Stimulated activated CD8-positive, alpha-beta memory T cell treated with anti-CD3 and anti-CD28 coated beads, Interleukin-2, amount 100 ng/mL, for 48 hours (primary cell): ENCODE measurements around the gene USP47.
"Not testable (repeated sequence)": the region's sequence is repeated elsewhere in the genome, so short reads cannot be mapped to it uniquely, and the experiment has no call there.

ENCODE experiments used
- DNase-seq, 2 donors: peaks; one replicate each; pipeline ENCODE4 v3.0.0-alpha.2; 2020; ENCODE audit warnings: low read depth in 2 of 2

Gene USP47

GRCh38 chr11:11827272-11827671 lies 14.5 kb upstream of the USP47 start:
- DNase-seq, result no peak

DNA sequence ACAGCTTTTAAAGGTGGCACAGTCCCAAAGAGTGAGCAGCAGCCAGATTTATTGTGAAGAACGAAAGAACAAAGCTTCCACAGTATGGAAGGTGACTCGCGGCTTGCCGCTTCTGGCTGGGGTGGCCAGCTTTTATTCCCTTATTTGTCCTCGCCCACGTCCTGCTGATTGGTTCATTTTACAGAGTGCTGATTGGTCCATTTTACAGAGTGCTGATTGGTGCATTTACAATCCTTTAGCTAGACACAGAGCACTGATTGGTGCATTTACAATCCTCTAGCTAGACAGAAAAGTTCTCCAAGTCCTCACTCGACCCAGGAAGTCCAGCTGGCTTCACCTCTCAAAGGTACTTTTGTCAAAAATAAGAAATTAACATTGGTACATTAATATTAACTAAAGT lies 10.4 kb upstream of the USP47 start:
- DNase-seq, result not testable (repeated sequence)

DNA sequence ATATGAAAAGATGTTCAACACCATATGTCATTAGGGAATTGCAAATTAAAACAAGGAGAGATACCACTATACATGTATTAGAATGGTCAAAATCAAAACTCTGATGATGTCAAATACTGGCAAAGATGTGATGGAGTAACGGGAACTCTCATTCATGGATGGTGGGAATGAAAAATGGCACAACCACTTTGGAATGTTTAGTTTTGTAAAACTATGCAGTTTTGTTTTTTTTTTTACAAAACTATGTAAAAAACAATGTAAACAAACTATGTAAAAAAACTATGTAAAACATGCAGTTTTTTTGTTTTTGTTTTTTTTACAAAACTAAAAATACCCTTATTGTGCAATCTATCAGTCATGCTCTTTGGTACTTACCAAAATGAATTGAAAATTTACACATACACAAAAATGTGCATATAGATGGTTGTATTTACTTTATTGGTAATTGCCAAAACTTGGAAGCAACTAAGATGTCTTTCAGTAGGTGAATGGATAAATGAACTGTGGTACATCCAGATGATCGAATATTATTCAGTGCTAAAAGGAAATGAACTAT lies 5.0 kb upstream of the USP47 start:
- no peak for DNase-seq

DNA sequence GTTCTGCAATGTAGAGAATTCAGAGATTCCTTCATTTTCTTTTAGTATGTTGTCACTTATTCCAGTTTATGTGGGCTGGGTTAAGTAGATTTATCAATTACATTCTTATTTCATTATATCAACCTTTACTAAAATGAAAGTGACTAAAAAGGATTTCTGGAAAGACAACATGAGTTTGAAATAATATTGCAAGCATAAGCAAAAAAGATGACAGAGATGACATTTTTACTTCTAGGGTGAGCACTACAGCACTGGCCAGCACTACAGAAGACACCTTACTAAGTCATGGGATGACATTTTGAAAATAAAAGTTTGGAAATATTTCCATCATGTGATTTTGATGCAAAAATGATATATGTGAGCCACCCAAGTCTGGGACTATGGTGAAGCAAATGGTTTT lies 2.1 kb upstream of the USP47 start:
- DNase-seq, result no peak

GRCh38 chr11:11841116-11841722 lies 553 bp upstream of the USP47 start:
- DNase-seq, result no peak

DNA sequence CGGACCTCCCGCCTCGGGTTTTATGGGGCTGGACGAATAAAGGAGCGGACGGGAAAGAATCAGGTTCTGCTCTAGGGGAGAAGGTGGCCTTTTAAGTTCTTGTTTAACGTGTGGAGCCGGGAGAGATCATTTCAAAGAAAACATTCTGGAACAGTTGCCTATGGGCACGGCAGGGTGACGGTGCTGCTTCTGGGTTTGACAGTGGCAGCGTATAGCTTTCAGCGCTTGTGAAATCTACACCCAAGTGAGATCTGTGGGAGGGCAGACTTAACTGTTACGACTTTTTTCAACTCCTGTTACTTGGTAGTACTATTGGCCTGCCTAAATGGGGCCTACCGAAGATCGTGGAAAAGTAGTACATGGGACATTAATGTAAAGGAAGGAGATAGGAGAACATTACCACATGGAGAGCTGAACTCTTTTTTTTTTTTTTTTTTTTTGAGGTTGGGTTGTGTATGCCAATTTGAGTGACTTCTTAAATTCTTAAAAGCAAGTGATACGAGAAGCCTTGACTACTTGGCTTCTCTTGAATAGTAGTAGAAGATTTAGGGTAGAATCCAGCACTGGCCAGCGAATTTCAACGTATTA lies 743 bp downstream of the USP47 start:
- peak; percentile 25 to 33 for DNase-seq

- no peak for DNase-seq
These were observed 1.4 kb downstream of the USP47 start for GRCh38 chr11:11843211-11843621.

DNA sequence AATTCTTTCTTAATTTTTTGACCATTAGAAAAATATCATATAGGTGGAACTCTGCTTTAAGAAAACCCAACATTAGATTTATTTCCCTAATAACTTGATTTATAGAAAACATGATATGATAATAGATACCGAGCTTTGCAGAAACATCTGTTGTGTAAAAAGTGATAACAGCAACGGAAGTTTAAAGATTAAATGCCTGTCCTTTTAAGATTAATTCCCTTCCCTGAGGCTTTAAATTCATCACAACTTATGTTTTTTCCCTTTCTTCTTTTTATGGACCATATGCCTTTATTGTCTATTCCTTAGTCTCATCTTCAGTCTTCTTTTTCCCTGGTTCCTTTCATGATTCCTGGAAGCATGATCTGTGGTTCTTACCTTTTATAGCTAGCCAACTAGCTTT lies 1.9 kb downstream of the USP47 start:
- no peak for DNase-seq

DNA sequence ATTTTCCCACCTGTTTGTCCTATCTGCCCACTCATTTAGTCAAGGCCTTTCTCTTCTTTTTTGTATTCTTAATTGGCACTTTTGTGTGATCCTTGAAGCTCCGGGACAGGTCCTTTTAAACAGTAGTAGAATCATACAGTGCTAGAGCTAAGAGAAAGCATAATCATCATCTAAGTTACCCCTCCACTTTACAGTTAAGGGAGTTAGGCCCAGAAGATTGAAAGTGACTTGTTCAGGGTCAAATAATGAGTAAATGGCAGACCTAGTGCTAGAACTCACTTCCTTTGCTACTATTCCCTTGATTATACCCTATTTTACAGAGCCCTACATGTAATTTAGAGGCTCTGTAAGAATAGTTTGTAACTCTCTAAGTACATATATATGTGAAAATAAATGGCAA lies 2.5 kb downstream of the USP47 start:
- DNase-seq, result no peak

DNA sequence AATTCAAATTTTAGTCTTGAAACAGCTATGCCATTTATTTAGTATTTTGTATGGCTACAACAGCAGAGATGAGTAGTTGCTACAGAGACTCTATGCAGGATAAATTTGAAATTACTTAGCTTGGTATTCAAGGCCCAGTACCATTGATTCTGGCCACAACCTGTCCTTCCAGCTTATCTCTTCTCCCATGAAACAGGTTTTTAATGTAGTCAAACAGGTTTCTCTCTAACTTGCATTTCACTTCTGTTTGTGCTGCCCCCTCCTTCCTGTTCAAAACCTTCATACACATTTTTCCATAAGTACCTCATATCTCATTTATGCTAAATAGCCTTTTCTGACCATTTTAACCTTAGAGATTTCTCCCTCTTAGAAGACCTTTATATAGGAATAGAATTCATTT lies 3.3 kb downstream of the USP47 start:
- no peak for DNase-seq

GRCh38 chr11:11845551-11845950 lies 3.8 kb downstream of the USP47 start:
- no peak for DNase-seq

DNA sequence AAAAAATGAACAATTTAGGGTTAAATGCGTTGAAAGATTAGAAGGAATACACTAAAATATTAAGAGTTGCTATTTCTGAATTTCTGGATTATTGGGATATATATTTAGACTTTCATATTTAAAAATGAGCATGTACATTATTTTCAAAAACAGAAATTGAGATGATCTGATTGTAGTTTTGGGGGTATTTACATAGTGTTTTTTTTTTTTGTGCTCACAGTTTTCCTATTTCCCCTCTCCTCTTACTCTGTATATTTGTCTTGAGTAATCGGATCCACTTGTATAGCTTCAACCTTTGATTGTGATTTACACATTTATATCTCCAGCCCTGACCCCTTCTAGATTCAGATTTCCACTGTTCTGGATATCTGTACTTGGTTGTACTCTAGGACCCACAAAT lies 5.3 kb downstream of the USP47 start:
- no peak for DNase-seq

DNA sequence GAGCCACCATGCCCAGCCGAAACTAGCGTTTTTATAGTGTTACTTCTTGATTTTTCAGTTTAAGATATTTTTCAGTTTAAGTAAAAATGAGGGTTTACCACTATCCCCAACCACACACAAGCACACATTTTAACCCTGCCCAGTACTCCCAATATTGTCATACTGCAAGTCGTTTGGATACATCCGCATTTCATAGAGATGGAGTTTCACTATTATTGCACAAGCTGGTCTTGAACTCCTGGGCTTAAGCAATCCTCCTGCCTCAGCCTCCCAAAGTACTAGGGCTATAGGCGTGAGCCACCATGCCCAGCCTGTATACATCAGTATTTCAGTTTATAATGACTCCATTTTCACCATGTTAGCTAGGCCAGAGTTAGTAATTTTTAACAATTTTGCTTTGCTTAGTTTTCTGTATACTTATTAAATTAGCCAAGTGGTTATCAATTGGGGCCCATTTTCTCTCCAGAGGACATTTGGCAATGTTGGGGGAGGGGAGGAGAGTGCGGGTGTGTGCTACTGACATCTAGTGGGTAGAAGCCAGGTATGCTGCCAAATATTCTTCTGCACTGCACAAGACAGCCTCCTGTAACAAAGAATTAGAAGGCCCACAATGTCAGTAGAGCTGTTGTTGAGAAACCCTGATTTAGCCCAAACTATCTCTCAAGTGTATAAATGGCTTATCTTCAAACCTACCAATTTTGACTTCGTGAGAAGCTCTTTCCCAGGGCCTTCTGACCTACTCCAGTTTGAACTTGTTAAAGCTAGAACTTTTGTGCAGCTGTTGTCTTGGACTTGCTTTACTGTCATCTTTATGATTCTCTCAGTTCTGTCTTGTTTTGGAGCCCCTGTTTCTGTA lies 7.3 kb downstream of the USP47 start:
- peak; percentile 24 to 31 for DNase-seq

- DNase-seq, result no peak
These were observed 8.9 kb downstream of the USP47 start for GRCh38 chr11:11850668-11851067.

- DNase-seq, result no peak
These were observed 14.9 kb downstream of the USP47 start for GRCh38 chr11:11856638-11857037.

DNA sequence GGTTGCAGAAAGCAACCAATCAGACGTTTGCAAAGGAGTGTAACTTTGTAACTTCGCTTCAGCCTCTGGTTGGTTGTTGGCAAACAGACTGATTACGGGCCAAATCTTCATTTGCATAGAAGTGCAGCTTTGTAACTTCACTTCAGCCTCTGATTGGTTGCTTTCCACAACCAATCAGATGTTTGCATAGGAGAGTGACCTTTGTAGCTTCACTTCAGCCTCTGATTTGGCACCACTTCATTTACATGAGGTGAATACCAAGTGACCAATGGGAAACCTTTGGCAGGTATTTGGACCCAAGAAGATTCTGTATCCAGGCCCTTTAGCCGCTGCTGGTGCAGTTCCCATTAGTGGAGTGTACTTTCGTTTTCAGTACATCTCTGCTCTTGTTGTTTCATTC lies 16.0 kb downstream of the USP47 start:
- DNase-seq, result no peak

DNA sequence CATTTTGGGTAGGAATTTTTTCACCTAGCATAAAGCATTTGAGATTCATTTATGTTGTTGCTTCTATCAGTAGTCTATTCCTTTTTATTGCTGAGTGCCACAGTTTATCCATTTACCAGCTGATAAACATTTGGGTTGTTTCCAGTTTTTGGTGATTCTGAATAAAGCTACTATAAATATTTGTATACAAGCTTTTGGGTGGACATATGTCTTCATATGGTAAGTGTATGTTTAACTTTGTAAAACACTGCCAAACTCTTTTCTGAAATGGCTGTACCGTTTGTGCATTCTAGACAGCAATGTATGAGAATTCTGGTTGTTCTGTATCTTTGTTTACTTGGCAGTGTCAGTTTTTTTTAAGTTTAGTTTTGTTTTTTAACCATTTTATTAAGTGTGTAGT lies 16.9 kb downstream of the USP47 start:
- DNase-seq, result no peak

DNA sequence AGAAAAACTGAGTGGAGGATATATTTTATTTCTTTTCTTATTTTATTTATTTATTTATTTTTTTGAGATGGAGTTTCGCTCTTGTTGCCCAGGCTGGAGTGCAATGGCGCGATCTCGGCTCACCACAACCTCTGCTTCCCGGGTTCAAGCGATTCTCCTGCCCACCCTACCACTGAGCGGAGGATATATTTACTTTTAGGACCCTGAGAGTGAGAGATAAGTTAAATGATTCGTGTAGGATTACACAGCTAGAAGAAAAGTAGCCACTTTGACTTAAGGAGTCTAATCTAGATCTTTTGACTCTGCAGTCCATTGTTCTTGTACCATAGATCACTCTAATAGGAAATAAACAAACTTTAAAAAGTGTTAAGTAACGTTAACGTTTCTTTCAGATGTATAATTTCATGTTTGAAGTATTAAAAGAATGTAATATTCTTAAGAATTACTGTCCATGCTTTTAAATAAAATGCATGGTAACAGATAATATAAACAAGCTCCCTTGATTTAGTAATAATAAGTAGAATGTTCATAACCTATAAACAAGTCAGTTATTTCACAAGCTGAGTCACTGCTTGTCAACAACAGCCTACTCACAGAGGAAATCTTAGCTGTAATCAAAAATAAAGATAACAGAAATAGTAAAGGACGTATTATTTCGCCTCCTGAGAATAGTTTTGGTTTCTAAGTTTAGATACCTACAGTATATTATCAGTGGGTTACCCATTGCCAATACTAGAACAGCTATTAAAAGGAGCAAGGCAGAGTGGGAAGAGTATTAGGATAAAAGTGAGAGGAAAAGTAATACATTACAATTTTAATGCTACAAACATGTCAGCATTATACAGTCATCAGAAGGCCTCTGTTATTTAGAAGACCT lies 18.6 kb downstream of the USP47 start:
- no peak for DNase-seq

- no peak for DNase-seq
These were observed 21.2 kb downstream of the USP47 start for GRCh38 chr11:11862999-11863398.

DNA sequence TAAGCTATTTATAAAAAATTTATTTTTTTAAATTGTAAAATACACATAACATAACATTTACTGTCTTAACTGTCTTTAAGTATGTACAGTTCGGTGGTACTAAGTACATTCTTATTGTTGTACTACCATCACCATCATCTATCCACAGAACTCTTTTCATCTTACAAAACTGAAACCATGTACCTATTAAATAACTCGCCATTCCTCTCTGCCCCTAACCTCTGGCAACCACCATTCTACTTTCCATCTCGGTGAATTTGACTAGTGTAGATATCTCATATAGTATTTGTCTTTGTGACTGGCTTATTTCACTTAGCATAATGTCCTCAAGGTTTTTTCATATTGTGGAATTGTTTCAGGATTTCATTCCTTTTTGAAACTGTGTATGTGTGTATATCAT lies 22.6 kb downstream of the USP47 start:
- DNase-seq, result no peak

GRCh38 chr11:11864803-11865202 lies 23.0 kb downstream of the USP47 start:
- DNase-seq, result no peak

DNA sequence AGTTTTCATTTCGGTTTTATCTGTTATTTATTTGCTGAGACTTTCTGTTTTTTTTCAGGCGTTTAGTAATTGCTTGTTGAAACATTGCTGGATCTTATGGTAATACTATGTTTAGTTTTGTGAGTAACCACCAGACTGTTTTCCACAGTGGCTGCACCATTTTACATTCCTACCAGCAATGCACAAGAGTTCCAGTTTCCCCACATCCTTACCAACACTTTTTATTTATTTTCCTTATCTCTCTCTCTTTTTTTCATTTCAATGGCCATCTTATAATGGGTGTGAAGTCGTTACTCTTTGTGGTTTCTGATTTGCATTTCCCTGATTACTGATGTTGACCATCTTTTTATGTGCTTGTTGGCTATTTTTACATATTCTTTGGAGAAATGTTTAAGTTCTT lies 23.7 kb downstream of the USP47 start:
- DNase-seq, result no peak
